ENCODE results near the gene CENPT. TPM values are rescaled to one million over a fixed set of nuclear protein-coding genes. Genes with fewer than 3 reads are reported as not detected.

Gene CENPT
- total RNA-seq, 1 experiment from 2014 or later = 60.9 TPM

DNA sequence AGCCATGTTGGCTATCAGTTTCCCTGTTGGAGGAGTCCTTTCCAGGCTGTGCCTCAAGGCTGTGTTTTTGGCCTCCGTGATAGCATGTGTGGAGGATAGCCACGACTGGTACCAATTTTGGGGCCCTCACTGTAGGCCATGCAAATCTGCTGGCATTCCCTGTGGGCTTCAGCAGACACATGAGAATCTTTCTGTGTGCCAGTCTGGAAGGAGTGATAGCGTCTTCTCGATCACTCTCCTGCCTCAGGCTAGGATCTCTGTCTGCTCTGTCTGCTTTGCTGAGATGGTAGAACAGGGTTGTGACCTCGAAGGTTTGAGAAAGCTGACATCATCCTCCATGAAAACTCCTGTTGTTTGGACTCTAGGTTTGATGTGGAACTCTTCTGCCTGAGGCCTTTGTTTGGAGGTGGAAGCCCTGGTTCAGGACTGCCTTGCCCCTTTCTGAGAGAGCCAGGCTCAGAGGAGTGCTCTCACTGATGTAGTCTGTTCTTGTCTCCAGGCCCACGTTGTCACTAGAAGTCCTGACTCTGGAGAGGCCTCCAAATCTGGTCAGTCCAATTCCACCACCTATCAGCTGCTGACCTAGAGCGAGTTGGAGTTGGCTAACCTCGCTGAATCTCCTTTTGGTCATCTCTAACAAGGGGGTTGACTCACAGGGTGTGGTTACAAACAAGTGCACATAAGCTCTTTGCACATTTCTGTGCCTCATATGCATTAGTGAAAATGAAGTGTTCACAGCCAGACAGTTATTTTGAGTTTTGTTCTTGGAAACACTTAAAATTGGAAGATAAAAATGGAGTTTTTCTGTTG lies 13.3 kb upstream of the CENPT start:
- Histone ChIP-seq H4K91ac (ENCODE audit: insufficient read length, low read depth, low read length) (no peak overlapping the region), H4K8ac (replicated peaks; ENCODE audit: insufficient read length, low read depth, low read length) (no peak overlapping the region), H3K4me1 (ENCODE audit: insufficient read depth, low read length) (peaks cover 6% of the 10 kb centered on the region; the same call in 1 of the 2 replicates), H2BK5ac (ENCODE audit: insufficient read length, low read length) (no peak overlapping the region), H3K14ac (ENCODE audit: insufficient read depth, low read length) (no peak overlapping the region), H2BK120ac (ENCODE audit: low read depth, low read length, poor library complexity, severe bottlenecking) (no peak overlapping the region), H3K9me3 (ENCODE audit: control insufficient read depth, low read depth, low read length) (no peaks in the 10 kb centered on the region), H3K23me2 (ENCODE audit: insufficient read length, low read depth, low read length, poor library complexity, severe bottlenecking) (no peaks in the 10 kb centered on the region), H4K20me1 (ENCODE audit: control insufficient read depth, insufficient read depth, insufficient read length) (peaks cover 3% of the 10 kb centered on the region), H3T11ph (ENCODE audit: low read length) (no peak overlapping the region), H3K27ac (ENCODE audit: insufficient read length, low read depth, low read length) (no peak overlapping the region), H3K23ac (ENCODE audit: insufficient read length, low read depth, low read length) (no peak overlapping the region), H2AK5ac (ENCODE audit: insufficient read length, low read length) (no peak overlapping the region), H2BK15ac (ENCODE audit: low read depth, low read length) (no peak overlapping the region), H4K5ac (ENCODE audit: insufficient read length, low read depth, low read length) (peak overlapping the region; percentile 16), H3K18ac (ENCODE audit: insufficient read length, low read depth, low read length) (no peak overlapping the region), H3K4ac (ENCODE audit: low read depth, low read length) (no peak overlapping the region), H3K9ac (ENCODE audit: extremely low read depth, insufficient read length, low read length) (no peak overlapping the region), H3K56ac (ENCODE audit: insufficient read length, low read depth, low read length) (no peak overlapping the region), H2BK20ac (ENCODE audit: low read depth, low read length, poor library complexity, severe bottlenecking) (no peak overlapping the region), H3K27me3 (ENCODE audit: insufficient read depth, low read length) (no peaks in the 10 kb centered on the region), H2BK12ac (ENCODE audit: insufficient read length, low read depth, low read length) (no peak overlapping the region), H3K79me2 (ENCODE audit: insufficient read depth, low read length) (peaks cover 29% of the 10 kb centered on the region; the same call in 1 of the 2 replicates), H2AFZ (ENCODE audit: low read length) (no peak overlapping the region), H3K79me1 (ENCODE audit: insufficient read depth, low read depth, low read length, poor library complexity, severe bottlenecking) (peaks cover 3% of the 10 kb centered on the region), H3K4me2 (ENCODE audit: insufficient read depth, insufficient read length, low read length) (no peak overlapping the region)
- Mint-ChIP-seq H3K4me1 (peaks cover 35 to 50% of the 10 kb centered on the region in 2 experiments), H3K36me3 (ENCODE audit: insufficient read depth in 1 of 3, low read depth in 3 of 3) (peaks cover 21 to 38% (median 35%) of the 10 kb centered on the region in 3 experiments), H3K9me3 (no peaks in the 10 kb centered on the region), H3K4me3 (no peak overlapping the region), H3K27ac (no peak overlapping the region; a peak in 1 of 7 replicates), H3K27me3 (ENCODE audit: low read depth) (no peaks in the 10 kb centered on the region)
- no peak for TF ChIP-seq CTCF (conservative IDR thresholded peaks at IDR 0.05)
- DNase-seq = no peak
- no CpG with 5 or more reads among the region's 8 CpGs for WGBS (ENCODE audit: extremely low coverage, insufficient read length, low lambda C conversion rate)
